HUES64 (cell line): ENCODE measurements around the gene ANAPC1.
"Not testable (repeated sequence)": the region's sequence is repeated elsewhere in the genome, so short reads cannot be mapped to it uniquely, and the experiment has no call there.

Source experiments
- H3K27ac ChIP-seq: 2 replicates; pipeline ENCODE4 v1.7.0; 2013; ENCODE audit warnings: low read depth, low read length, inconsistent platforms
- H3K27me3 ChIP-seq: 2 replicates; pipeline ENCODE4 v1.6.1; 2013; ENCODE audit warnings: mild to moderate bottlenecking, low read length; ENCODE audit not compliant: insufficient read depth
- H3K36me3 ChIP-seq: 2 replicates; pipeline ENCODE4 v1.6.1; 2013; ENCODE audit warnings: mild to moderate bottlenecking, low read length; ENCODE audit not compliant: insufficient read depth
- H3K4me1 ChIP-seq: 2 replicates; pipeline ENCODE4 v1.6.1; 2013; ENCODE audit warnings: mild to moderate bottlenecking, low read length, moderate library complexity; ENCODE audit not compliant: insufficient read depth
- H3K4me3 ChIP-seq: 2 replicates; pipeline ENCODE4 v1.5.1; 2013; ENCODE audit warnings: mild to moderate bottlenecking, low read length, moderate library complexity
- H3K9ac ChIP-seq: 2 replicates; pipeline ENCODE4 v1.6.1; 2013; ENCODE audit warnings: mild to moderate bottlenecking, low read depth, low read length
- H3K9me3 ChIP-seq: 2 replicates; pipeline ENCODE4 v1.6.1; 2013; ENCODE audit warnings: low read depth, low read length; ENCODE audit not compliant: insufficient read depth
- WGBS: fragments of 150-250, 120-280 bp; methylation state at CpG from one replicate; pipeline ENCODE4 v1.1.7; 2013; ENCODE audit warnings: missing lambda C conversion rate; 5-methylcytosine and 5-hydroxymethylcytosine counted together

ANAPC1 gene

DNA sequence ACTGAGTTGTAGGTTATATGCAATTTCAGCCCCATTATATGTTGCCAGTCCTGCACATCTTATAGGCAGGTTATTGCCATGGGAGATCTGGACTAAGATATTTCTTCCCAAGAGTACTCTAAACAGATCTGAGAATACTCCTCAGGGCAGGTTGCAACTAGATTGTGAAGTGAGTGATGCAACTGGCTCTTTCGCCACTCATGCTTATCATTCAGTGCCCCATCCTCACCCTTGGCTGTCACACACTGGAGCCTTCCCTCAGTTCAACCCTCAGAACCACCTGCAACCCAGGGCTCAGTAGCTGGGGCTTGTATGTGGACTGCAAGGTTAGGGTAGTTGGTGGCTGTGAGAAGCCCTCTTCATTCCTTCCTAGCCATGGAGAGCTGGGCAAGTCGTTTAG, 28.6 kb upstream of the ANAPC1 start:
- 86% methylated on average over 2 of the region's 2 CpGs for WGBS
- no peaks in the 10 kb centered on the region for H3K27me3 ChIP-seq
- H3K36me3 ChIP-seq = no peaks in the 10 kb centered on the region
- no peak overlapping the region for H3K4me3 ChIP-seq
- no peak overlapping the region for H3K9ac ChIP-seq
- H3K4me1 ChIP-seq = peaks cover 12% of the 10 kb centered on the region; the same call in 1 of the 2 replicates
- H3K9me3 ChIP-seq = no peaks in the 10 kb centered on the region
- H3K27ac ChIP-seq = no peak overlapping the region

- not testable (repeated sequence) for H3K27ac ChIP-seq, H3K9ac ChIP-seq, H3K9me3 ChIP-seq, H3K36me3 ChIP-seq, H3K27me3 ChIP-seq, H3K4me3 ChIP-seq
- WGBS = 92% methylated on average over 7 of the region's 7 CpGs
- peaks cover 17% of the 10 kb centered on the region for H3K4me1 ChIP-seq
These were observed 27.4 kb upstream of the ANAPC1 start for GRCh38 chr2:111911295-111911977.

GRCh38 chr2:111910609-111911277, 26.8 kb upstream of the ANAPC1 start:
- H3K4me1 ChIP-seq = peaks cover 22% of the 10 kb centered on the region
- no peak overlapping the region for H3K9ac ChIP-seq
- no peaks in the 10 kb centered on the region for H3K27me3 ChIP-seq
- 92% methylated on average over 1 of the region's 2 CpGs for WGBS
- H3K9me3 ChIP-seq = no peaks in the 10 kb centered on the region
- no peak overlapping the region for H3K4me3 ChIP-seq
- H3K36me3 ChIP-seq = no peaks in the 10 kb centered on the region
- H3K27ac ChIP-seq = no peak overlapping the region

- H3K9ac ChIP-seq, H3K9me3 ChIP-seq, H3K27me3 ChIP-seq, H3K4me3 ChIP-seq, H3K36me3 ChIP-seq, H3K27ac ChIP-seq: not testable (repeated sequence)
- 93% methylated on average over 4 of the region's 4 CpGs for WGBS
- peaks cover 22% of the 10 kb centered on the region for H3K4me1 ChIP-seq
These were observed 26.0 kb upstream of the ANAPC1 start for GRCh38 chr2:111909997-111910396.

DNA sequence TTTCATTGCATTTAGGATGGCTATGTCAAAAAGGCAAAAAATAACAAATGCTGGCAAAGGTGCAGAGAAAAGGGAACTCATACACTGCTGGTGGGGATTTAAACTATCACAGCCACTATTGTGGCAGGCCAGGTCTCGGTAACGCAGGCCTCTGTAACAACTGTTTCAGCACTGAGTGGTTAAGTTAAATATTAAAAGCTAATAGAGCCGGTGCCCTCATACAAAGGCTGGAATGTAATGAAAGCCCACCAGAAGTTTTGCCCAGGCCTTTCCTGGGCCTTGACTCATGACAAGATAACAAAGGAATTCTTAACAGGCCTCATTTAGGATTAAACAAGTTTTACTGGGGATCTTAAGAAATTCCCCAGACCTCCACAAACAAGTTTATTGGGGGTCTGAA, 25.1 kb upstream of the ANAPC1 start:
- no peak overlapping the region for H3K9ac ChIP-seq
- H3K27ac ChIP-seq = no peak overlapping the region
- WGBS = 82% methylated on average over 3 of the region's 3 CpGs
- H3K4me1 ChIP-seq = peaks cover 26% of the 10 kb centered on the region
- no peaks in the 10 kb centered on the region for H3K27me3 ChIP-seq
- no peak overlapping the region for H3K4me3 ChIP-seq
- no peaks in the 10 kb centered on the region for H3K36me3 ChIP-seq
- no peaks in the 10 kb centered on the region for H3K9me3 ChIP-seq

DNA sequence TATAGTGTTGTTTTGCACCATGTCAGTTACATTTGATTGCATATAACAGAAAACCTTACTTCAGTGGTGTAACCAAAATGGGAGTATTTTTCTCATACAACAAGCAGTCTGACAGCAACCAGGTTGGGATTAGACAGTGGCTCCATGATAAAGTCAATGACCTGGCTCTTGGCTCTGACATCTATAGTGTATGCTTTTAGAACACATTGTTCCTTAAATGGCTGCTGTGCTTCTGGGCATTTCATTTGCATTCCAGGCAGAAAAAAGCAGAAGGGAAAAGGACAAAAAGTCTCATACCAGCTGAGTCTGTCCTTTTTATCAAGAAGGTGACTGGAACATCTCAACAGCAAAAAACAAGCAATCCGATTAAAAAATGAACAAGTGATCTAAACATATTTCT, 24.6 kb upstream of the ANAPC1 start:
- no peaks in the 10 kb centered on the region for H3K36me3 ChIP-seq
- H3K27ac ChIP-seq = no peak overlapping the region
- H3K27me3 ChIP-seq = no peaks in the 10 kb centered on the region
- no peak overlapping the region for H3K9ac ChIP-seq
- WGBS = 100% methylated on average over 1 of the region's 1 CpG
- no peaks in the 10 kb centered on the region for H3K9me3 ChIP-seq
- H3K4me1 ChIP-seq = peaks cover 31% of the 10 kb centered on the region
- no peak overlapping the region for H3K4me3 ChIP-seq

DNA sequence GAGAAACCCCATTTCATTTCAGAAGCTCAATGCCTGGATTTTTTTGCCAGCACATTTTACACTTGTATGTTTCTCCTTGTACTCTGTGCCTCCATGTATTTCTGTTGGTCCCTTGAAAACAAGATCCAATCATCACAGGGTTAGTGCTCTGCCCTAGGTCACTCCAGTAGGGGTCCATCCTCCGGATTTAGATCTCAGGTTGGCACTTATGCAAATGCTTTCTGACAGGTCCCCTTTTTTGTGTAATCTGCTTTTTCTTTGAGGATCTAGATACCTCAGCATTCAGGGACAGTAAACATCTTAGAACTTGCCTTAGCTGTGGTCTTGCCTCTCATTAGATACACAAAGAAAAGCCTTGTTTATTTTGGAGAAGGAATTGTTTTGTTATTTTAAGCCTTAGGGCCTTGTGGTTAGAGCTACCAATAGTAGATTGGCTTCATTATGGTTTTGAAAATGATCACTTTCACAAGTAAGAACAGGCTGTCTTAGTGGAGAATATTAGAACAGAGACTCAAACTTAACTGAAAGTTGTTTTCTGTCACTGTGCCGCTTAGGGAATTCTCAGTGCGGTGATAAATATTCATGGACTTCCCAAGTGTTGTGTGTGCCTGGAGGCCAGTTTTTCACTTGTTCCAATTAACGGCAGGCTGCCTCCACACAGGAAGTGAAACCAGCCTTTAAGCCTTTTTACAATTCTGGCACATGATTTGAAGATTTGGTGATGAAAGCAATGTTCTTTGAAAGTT, 22.2 kb upstream of the ANAPC1 start:
- Histone ChIP-seq H3K9me3 (no peaks in the 10 kb centered on the region), H3K27me3 (no peaks in the 10 kb centered on the region), H3K36me3 (no peaks in the 10 kb centered on the region), H3K9ac (no peak overlapping the region), H3K27ac (no peak overlapping the region), H3K4me3 (no peak overlapping the region), H3K4me1 (peaks cover 37% of the 10 kb centered on the region)
- WGBS = 34% methylated on average over 4 of the region's 4 CpGs

GRCh38 chr2:111905475-111905869, 21.5 kb upstream of the ANAPC1 start:
- H3K36me3 ChIP-seq, H3K9ac ChIP-seq, H3K9me3 ChIP-seq, H3K27me3 ChIP-seq, H3K27ac ChIP-seq, H3K4me3 ChIP-seq: not testable (repeated sequence)
- peaks cover 37% of the 10 kb centered on the region for H3K4me1 ChIP-seq
- WGBS = 92% methylated on average over 9 of the region's 9 CpGs

GRCh38 chr2:111904726-111905474, 20.9 kb upstream of the ANAPC1 start:
- Histone ChIP-seq H3K9me3 (no peaks in the 10 kb centered on the region), H3K4me3 (no peak overlapping the region), H3K9ac (no peak overlapping the region), H3K27me3 (peaks cover 10% of the 10 kb centered on the region), H3K4me1 (peaks cover 40% of the 10 kb centered on the region), H3K36me3 (no peaks in the 10 kb centered on the region), H3K27ac (no peak overlapping the region)
- 86% methylated on average over 10 of the region's 10 CpGs for WGBS

DNA sequence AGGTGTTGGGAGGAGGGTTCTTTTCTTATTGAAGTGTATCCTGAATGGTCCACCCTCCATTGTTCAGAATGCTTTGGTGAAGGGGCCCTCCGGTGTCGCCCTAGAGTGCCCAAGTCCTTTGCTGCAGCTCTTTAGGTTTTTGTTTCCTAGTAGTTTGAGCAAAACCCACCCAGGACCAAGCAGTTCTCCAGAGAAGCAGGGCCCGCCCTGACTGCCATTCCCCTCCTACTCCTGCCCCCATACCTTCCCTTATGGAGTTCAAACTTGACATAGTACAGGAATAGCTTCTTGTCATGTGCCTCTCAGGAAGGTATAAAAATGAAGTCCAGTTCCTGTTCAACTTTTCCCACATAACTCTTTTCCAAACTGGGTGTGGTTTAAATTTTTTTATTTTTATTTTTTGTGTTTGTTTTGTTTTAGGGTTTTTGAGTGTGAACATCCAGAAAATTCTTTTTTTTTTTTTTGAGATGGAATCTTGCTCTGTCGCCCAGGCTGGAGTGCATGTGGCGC, 20.0 kb upstream of the ANAPC1 start:
- 69% methylated on average over 5 of the region's 5 CpGs for WGBS

GRCh38 chr2:111903516-111903915, 19.5 kb upstream of the ANAPC1 start:
- peaks cover 34% of the 10 kb centered on the region for H3K4me1 ChIP-seq
- 30% methylated on average over 2 of the region's 3 CpGs for WGBS
- no peaks in the 10 kb centered on the region for H3K9me3 ChIP-seq
- H3K36me3 ChIP-seq = no peaks in the 10 kb centered on the region
- no peak overlapping the region for H3K27ac ChIP-seq
- no peak overlapping the region for H3K9ac ChIP-seq
- H3K27me3 ChIP-seq = peaks cover 22% of the 10 kb centered on the region
- H3K4me3 ChIP-seq = no peak overlapping the region

More for the DNA sequence above, 20.0 kb upstream of the ANAPC1 start:
- Histone ChIP-seq H3K27ac (no peak overlapping the region), H3K4me3 (no peak overlapping the region), H3K27me3 (peaks cover 19% of the 10 kb centered on the region), H3K9ac (no peak overlapping the region), H3K4me1 (peaks cover 39% of the 10 kb centered on the region), H3K36me3 (no peaks in the 10 kb centered on the region), H3K9me3 (no peaks in the 10 kb centered on the region)
